Activated T-cell treated with anti-CD3 and anti-CD28 coated beads for 1 hour (primary cell): ENCODE measurements around the gene GJA4.
"Not testable (repeated sequence)": the region's sequence is repeated elsewhere in the genome, so short reads cannot be mapped to it uniquely, and the experiment has no call there.

ENCODE experiments used
- DNase-seq: peaks from one replicate; pipeline ENCODE4 v3.0.0-alpha.2; 2020; ENCODE audit warnings: low read depth

GJA4 gene

DNA sequence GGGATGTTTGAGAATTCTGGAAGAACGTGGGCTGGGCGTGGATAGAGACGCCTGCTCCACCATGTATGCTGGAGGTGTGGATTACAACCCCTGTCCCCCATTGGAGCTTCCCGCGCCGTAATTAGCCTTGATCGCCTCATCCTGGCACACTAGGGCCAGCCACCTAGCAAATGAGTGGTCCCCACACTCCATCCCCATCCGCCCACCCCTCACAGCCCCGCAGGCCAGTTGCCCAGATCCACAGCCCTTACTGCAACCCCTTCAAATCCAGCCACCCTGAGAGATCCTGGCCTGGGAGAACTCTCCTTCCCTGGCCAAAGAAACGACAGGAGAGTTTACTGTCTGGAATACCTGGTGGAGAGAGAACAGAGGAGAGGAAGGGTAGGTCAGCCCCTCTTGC is 375 bp upstream of the GJA4 start:
- no peak for DNase-seq

DNA sequence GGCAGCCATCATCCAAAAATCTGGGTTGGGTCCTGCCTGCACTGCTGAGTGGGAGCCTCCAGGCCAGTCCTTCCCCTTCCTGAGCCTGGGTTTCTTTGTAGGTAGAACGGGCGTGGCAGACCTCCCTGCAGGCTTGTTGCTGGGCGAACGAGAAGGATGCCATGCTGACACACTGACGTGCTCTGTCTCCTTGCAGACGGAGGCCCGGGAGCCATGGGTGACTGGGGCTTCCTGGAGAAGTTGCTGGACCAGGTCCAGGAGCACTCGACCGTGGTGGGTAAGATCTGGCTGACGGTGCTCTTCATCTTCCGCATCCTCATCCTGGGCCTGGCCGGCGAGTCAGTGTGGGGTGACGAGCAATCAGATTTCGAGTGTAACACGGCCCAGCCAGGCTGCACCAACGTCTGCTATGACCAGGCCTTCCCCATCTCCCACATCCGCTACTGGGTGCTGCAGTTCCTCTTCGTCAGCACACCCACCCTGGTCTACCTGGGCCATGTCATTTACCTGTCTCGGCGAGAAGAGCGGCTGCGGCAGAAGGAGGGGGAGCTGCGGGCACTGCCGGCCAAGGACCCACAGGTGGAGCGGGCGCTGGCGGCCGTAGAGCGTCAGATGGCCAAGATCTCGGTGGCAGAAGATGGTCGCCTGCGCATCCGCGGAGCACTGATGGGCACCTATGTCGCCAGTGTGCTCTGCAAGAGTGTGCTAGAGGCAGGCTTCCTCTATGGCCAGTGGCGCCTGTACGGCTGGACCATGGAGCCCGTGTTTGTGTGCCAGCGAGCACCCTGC is 1.4 kb downstream of the GJA4 start:
- no peak for DNase-seq

DNA sequence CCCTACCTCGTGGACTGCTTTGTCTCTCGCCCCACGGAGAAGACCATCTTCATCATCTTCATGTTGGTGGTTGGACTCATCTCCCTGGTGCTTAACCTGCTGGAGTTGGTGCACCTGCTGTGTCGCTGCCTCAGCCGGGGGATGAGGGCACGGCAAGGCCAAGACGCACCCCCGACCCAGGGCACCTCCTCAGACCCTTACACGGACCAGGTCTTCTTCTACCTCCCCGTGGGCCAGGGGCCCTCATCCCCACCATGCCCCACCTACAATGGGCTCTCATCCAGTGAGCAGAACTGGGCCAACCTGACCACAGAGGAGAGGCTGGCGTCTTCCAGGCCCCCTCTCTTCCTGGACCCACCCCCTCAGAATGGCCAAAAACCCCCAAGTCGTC is 2.0 kb downstream of the GJA4 start:
- DNase-seq = no peak

GRCh38 chr1:34795916-34796315 is 3.1 kb downstream of the GJA4 start:
- no peak for DNase-seq

DNA sequence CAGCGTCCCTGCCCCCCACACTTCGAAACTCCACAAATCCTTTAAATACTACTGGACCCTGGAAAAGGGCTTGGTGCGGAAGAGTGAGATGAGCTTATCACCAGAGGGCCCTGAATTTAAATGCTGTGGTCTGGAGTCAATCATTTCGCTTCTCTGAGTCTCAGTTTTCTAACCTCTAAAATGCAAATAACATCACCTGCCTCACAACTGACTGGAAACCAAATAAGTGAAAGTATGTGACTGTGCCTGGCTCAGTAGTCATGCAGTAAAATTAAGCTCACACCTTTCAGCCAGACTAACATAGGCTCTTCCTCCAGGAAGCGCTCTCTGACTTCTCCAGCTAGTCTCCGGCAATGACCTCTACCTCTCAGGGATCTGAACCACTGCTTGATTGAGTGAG is 4.2 kb downstream of the GJA4 start:
- no peak for DNase-seq

GRCh38 chr1:34800214-34800613 is 7.4 kb downstream of the GJA4 start:
- no peak for DNase-seq

GRCh38 chr1:34803770-34804169 is 11.0 kb downstream of the GJA4 start:
- DNase-seq = no peak

GRCh38 chr1:34806396-34806795 is 13.6 kb downstream of the GJA4 start:
- DNase-seq = no peak

GRCh38 chr1:34808051-34808810 is 15.4 kb downstream of the GJA4 start:
- no peak for DNase-seq

DNA sequence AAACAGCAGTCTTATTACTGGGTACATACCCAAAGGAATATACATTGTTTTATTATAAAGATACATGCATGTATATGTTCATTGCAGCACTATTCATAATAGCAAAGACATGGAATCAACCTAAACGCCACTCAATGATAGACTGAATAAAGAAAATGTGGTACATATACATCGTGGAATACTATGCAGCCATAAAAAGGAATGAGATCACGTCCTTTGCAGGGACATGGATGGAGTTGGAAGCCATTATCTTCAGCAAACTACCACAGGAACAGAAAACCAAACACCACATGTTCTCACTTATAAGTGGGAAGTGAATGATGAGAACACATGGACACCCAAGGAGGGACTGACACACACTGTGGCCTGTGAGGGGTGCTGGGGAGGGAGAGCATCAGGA is 18.0 kb downstream of the GJA4 start:
- not testable (repeated sequence) for DNase-seq

DNA sequence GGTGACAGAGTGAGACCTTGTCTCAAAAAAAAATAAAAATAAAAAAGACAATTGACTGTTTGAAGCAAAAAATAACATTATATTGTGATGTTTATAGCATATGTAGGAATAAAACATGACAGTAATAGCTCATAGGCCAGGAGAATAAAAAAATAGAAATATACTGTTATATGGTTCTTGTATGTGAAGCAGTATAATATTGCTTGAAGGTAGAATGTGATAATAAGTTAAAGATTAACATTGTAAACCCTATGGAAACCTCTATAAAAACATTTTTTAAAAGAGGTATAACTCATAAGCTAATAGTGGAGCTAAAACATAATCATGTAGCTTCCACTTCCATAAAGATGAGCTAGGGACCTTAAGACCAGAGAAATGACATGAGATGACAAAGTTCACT is 23.5 kb downstream of the GJA4 start:
- no peak for DNase-seq

- DNase-seq = no peak
These were observed 24.0 kb downstream of the GJA4 start for GRCh38 chr1:34816778-34817177.

GRCh38 chr1:34818862-34819261 is 26.1 kb downstream of the GJA4 start:
- not testable (repeated sequence) for DNase-seq

GRCh38 chr1:34822202-34822601 is 29.4 kb downstream of the GJA4 start:
- no peak for DNase-seq

DNA sequence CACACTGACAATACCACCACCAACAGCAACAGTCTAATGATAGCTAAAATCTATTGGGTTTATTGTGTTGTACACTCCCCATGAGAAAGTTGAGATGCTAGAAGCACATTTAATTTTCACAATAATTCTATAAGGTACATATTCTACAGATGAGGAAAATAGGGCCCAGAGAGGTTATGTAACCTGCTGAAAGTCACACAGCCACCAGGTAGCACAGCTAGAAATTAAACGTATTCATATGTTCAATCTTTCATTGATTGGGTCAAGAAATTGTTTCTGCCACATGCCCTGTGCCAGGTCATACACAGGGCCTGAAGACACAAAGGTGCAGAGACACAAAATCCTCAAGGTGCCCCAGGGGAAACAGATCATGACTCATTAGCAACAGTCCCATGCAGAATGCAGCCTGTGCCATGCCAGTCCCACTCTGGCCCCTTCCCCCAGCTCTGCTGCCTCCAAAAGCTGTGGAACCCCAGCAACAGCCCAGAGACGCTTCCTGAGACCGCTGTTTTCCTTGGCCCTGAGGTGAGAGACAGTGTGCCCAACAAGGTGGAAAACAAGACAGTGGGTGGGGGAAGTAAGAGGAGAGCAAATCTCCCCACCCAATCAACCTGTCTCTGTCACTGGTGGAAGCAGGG is 32.1 kb downstream of the GJA4 start:
- no peak for DNase-seq

GRCh38 chr1:34825455-34826091 is 32.8 kb downstream of the GJA4 start:
- no peak for DNase-seq

DNA sequence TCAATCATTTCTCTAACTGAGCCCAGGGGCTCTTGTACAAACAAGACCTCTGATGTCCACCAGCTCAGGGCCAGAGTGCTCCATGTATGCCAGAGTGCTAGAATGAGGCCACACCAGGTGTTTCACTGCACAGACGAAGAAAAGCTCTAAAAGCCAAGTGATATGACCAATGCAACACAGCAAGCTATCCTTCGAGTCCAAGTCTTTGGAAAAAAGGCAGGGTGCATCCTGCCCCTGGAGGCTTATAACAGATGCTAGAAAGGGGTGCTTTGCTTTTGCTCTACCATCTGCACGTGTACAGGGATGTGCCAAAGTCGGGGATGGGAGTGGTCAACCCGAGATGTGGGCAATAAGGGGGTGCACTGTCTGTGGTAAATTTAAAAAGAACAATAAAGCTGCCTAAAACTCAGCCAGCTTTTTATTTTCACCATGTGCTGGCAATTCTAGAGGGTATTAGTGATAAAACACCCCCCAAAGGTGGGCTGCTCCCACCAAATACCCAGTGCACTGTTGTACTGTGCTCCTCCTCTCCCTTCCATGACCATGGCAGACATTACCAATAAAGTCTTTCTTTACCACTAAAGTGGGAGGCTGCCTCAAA is 34.6 kb downstream of the GJA4 start:
- DNase-seq = no peak

GRCh38 chr1:34828611-34829010 is 35.8 kb downstream of the GJA4 start:
- DNase-seq = no peak

- DNase-seq = no peak
These were observed 36.5 kb downstream of the GJA4 start for GRCh38 chr1:34829250-34829649.

DNA sequence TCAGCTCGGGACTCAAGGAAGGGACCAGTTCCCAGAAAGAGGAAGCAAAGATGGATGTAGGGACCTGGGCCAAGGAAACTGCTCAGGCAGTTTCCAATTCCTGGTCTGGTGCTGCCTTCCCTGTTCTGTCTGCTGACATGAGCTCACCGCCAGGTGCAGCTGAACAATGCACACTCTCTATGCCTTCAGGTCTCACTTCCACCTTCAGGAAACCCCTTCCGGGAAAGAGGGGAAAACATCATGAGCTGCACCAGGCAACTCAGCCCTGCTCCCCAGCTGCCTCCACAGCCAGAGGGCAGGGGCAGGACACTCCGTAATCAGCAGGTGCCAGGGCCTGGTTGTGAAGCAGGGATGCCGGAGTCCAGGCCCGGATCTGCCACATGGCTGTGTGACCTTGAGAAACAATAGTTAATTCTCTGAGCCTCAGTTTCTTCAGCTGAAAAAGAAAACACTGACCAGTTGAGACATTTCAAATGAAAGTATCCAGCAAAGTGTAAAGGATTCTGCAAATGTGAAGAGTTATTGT is 39.0 kb downstream of the GJA4 start:
- no peak for DNase-seq

- no peak for DNase-seq
These were observed 40.9 kb downstream of the GJA4 start for GRCh38 chr1:34833711-34834110.
